H9 (cell line): ENCODE data around the gene ARL6IP6. TPM values are rescaled to one million over a fixed set of nuclear protein-coding genes. Genes with fewer than 3 reads are reported as not detected.

ENCODE experiments used
- DNase-seq: peaks from one replicate; pipeline ENCODE4 v3.0.0-alpha.2; 2017
- H2AFZ ChIP-seq: one replicate; pipeline ENCODE4 v1.6.1; 2013; ENCODE audit warnings: mild to moderate bottlenecking, low read length, control low read depth, moderate library complexity
- H2AK5ac ChIP-seq: 2 replicates; pipeline ENCODE4 v1.6.1; 2013; ENCODE audit warnings: low read length, control low read depth, mixed read lengths; ENCODE audit not compliant: insufficient read length
- H2BK120ac ChIP-seq: one replicate; pipeline ENCODE4 v1.6.1; 2013; ENCODE audit warnings: low read depth, mild to moderate bottlenecking, low read length, control low read depth, inconsistent platforms; ENCODE audit not compliant: poor library complexity, severe bottlenecking
- H2BK12ac ChIP-seq: 2 replicates; pipeline ENCODE4 v1.6.1; 2013; ENCODE audit warnings: low read length, control low read depth, mixed read lengths, low read depth; ENCODE audit not compliant: insufficient read length
- H2BK15ac ChIP-seq: 2 replicates; pipeline ENCODE4 v1.6.1; 2013; ENCODE audit warnings: low read depth, low read length, control low read depth
- H2BK20ac ChIP-seq: one replicate; pipeline ENCODE4 v1.6.1; 2013; ENCODE audit warnings: low read depth, mild to moderate bottlenecking, low read length, control low read depth, inconsistent platforms; ENCODE audit not compliant: poor library complexity, severe bottlenecking
- H2BK5ac ChIP-seq: 2 replicates; pipeline ENCODE4 v1.6.1; 2013; ENCODE audit warnings: low read length, control low read depth, mixed read lengths; ENCODE audit not compliant: insufficient read length
- H3K14ac ChIP-seq: 2 replicates; pipeline ENCODE4 v1.6.1; 2013; ENCODE audit warnings: low read length, control low read depth; ENCODE audit not compliant: insufficient read depth
- H3K18ac ChIP-seq: 2 replicates; pipeline ENCODE4 v1.6.1; 2013; ENCODE audit warnings: low read depth, mild to moderate bottlenecking, mixed read lengths, low read length, control low read depth; ENCODE audit not compliant: insufficient read length
- H3K23ac ChIP-seq: 2 replicates; pipeline ENCODE4 v1.6.1; 2013; ENCODE audit warnings: low read length, control low read depth, mixed read lengths, low read depth; ENCODE audit not compliant: insufficient read length
- H3K23me2 ChIP-seq: 2 replicates; pipeline ENCODE4 v1.6.1; 2013; ENCODE audit warnings: low read depth, mild to moderate bottlenecking, mixed read lengths, low read length, control low read depth; ENCODE audit not compliant: insufficient read length, poor library complexity, severe bottlenecking
- H3K27ac ChIP-seq: 2 replicates; pipeline ENCODE4 v1.5.1; 2013; ENCODE audit warnings: low read length, control low read depth, mixed read lengths, low read depth; ENCODE audit not compliant: insufficient read length
- H3K27me3 ChIP-seq: 2 replicates; pipeline ENCODE4 v1.6.1; 2013; ENCODE audit warnings: low read length, control low read depth, inconsistent platforms; ENCODE audit not compliant: insufficient read depth
- H3K4ac ChIP-seq: 2 replicates; pipeline ENCODE4 v1.6.1; 2013; ENCODE audit warnings: low read depth, mild to moderate bottlenecking, control low read depth, inconsistent platforms, low read length, moderate library complexity
- H3K4me1 ChIP-seq: 2 replicates; pipeline ENCODE4 v1.6.1; 2013; ENCODE audit warnings: low read length, control low read depth, inconsistent platforms; ENCODE audit not compliant: insufficient read depth
- H3K4me2 ChIP-seq: 2 replicates; pipeline ENCODE4 v1.6.1; 2013; ENCODE audit warnings: low read length, control low read depth, mixed read lengths; ENCODE audit not compliant: insufficient read length, insufficient read depth
- H3K56ac ChIP-seq: 2 replicates; pipeline ENCODE4 v1.6.1; 2013; ENCODE audit warnings: low read depth, mild to moderate bottlenecking, mixed read lengths, low read length, control low read depth; ENCODE audit not compliant: insufficient read length
- H3K79me1 ChIP-seq: 2 replicates; pipeline ENCODE4 v1.6.1; 2013; ENCODE audit warnings: low read depth, mild to moderate bottlenecking, moderate library complexity, low read length, control low read depth, inconsistent platforms; ENCODE audit not compliant: insufficient read depth, poor library complexity, severe bottlenecking
- H3K79me2 ChIP-seq: 2 replicates; pipeline ENCODE4 v1.6.1; 2013; ENCODE audit warnings: low read length, control low read depth, inconsistent platforms; ENCODE audit not compliant: insufficient read depth
- H3K9ac ChIP-seq: 2 replicates; pipeline ENCODE4 v1.6.1; 2013; ENCODE audit warnings: low read length, control low read depth, mixed read lengths; ENCODE audit not compliant: insufficient read length; ENCODE audit errors: extremely low read depth
- H3K9me3 ChIP-seq: one replicate; pipeline ENCODE4 v1.6.1; 2013; ENCODE audit warnings: low read depth, low read length, inconsistent platforms; ENCODE audit not compliant: control insufficient read depth
- H3T11ph ChIP-seq: one replicate; pipeline ENCODE4 v1.6.1; 2013; ENCODE audit warnings: mild to moderate bottlenecking, low read length, control low read depth, inconsistent platforms
- H4K20me1 ChIP-seq: one replicate; pipeline ENCODE4 v1.6.1; 2013; ENCODE audit not compliant: control insufficient read depth, insufficient read length, insufficient read depth
- H4K5ac ChIP-seq: 2 replicates; pipeline ENCODE4 v1.6.1; 2013; ENCODE audit warnings: low read depth, mild to moderate bottlenecking, mixed read lengths, low read length, control low read depth; ENCODE audit not compliant: insufficient read length
- H4K8ac ChIP-seq: replicated peaks from 2 replicates; pipeline ENCODE4 v1.6.1; 2013; ENCODE audit warnings: low read length, control low read depth, mixed read lengths, low read depth; ENCODE audit not compliant: insufficient read length
- H4K91ac ChIP-seq: 2 replicates; pipeline ENCODE4 v1.6.1; 2013; ENCODE audit warnings: low read depth, mild to moderate bottlenecking, moderate library complexity, mixed read lengths, low read length, control low read depth; ENCODE audit not compliant: insufficient read length
- H3K27ac Mint-ChIP-seq, 3 experiments: 2 replicates in 2 of 3; 3 replicates in 1 of 3; pipeline ENCODE4 v1.8.0; 2020 to 2021; ENCODE audit warnings: mixed read lengths in 3 of 3, mild to moderate bottlenecking in 1 of 3, moderate library complexity in 1 of 3
- H3K27me3 Mint-ChIP-seq: 2 replicates; pipeline ENCODE4 v1.8.0; 2021; ENCODE audit warnings: low read depth, mild to moderate bottlenecking, moderate library complexity, mixed read lengths
- H3K36me3 Mint-ChIP-seq, 3 experiments: 2 replicates in 2 of 3; 3 replicates in 1 of 3; pipeline ENCODE4 v1.8.0; 2020 to 2021; ENCODE audit warnings: low read depth in 3 of 3, mixed read lengths in 3 of 3; ENCODE audit not compliant: insufficient read depth in 1 of 3
- H3K4me1 Mint-ChIP-seq, 2 experiments: 2 replicates each; pipeline ENCODE4 v1.8.0; 2020; ENCODE audit warnings: mixed read lengths in 2 of 2
- H3K4me3 Mint-ChIP-seq, 2 experiments: 2 replicates in 1 of 2; 3 replicates in 1 of 2; pipeline ENCODE4 v1.8.0; 2020 to 2021; ENCODE audit warnings: mild to moderate bottlenecking in 2 of 2, mixed read lengths in 2 of 2, moderate library complexity in 1 of 2
- H3K9me3 Mint-ChIP-seq, 2 experiments: 2 replicates in 1 of 2; 3 replicates in 1 of 2; pipeline ENCODE4 v1.8.0; 2020; ENCODE audit warnings: mild to moderate bottlenecking in 2 of 2, mixed read lengths in 2 of 2, moderate library complexity in 1 of 2
- CTCF ChIP-seq: fragments of 200-600 bp; sonication (generic); conservative IDR thresholded peaks from 3 replicates; pipeline ENCODE4 v1.8.0; 2021; ENCODE audit warnings: antibody characterized with exemption, mild to moderate bottlenecking
- WGBS: extraction: QIAGEN DNeasy Blood & Tissue Kit; methylation state at CpG from one replicate; pipeline ENCODE4 v1.1.7; 2013; ENCODE audit warnings: missing lambda C conversion rate, low lambda C conversion rate, mixed read lengths; ENCODE audit not compliant: insufficient read length; ENCODE audit errors: extremely low coverage; 5-methylcytosine and 5-hydroxymethylcytosine counted together
- total RNA-seq: library from RNA; stranded (reverse); gene quantifications from 2 replicates; pipeline ENCODE4 v1.2.1, GENCODE V29; 2021

Gene ARL6IP6
- total RNA-seq, 1 experiment from 2014 or later, result 27.3 TPM

GRCh38 chr2:152790883-152791282 lies 72.5 kb downstream of the ARL6IP6 start:
- no peak overlapping the region for H3K27ac ChIP-seq
- no peaks in the 10 kb centered on the region; the same call in none of the 2 replicates for H3K27me3 Mint-ChIP-seq
- no peak overlapping the region for H3K56ac ChIP-seq
- no peaks in the 10 kb centered on the region for H3K27me3 ChIP-seq
- H3K79me2 ChIP-seq, result no peaks in the 10 kb centered on the region
- H3K23me2 ChIP-seq, result no peaks in the 10 kb centered on the region
- TF ChIP-seq CTCF, result no peak
- H3K4me3 Mint-ChIP-seq, result no peak overlapping the region
- DNase-seq, result no peak
- no peak overlapping the region for H3K4me2 ChIP-seq
- no peaks in the 10 kb centered on the region for H3K79me1 ChIP-seq
- H3K4me1 Mint-ChIP-seq, result peaks cover 5 to 7% of the 10 kb centered on the region in 2 experiments
- no peaks in the 10 kb centered on the region for H3K9me3 ChIP-seq
- no peak overlapping the region for H3K14ac ChIP-seq
- peaks cover 19 to 20% of the 10 kb centered on the region in 2 experiments for H3K9me3 Mint-ChIP-seq
- no peak overlapping the region for H4K8ac ChIP-seq
- no peak overlapping the region for H3T11ph ChIP-seq
- no peak overlapping the region for H2BK15ac ChIP-seq
- H3K18ac ChIP-seq, result no peak overlapping the region
- peaks cover 3% of the 10 kb centered on the region; the same call in 1 of the 2 replicates for H3K4me1 ChIP-seq
- no peak overlapping the region for H2BK20ac ChIP-seq
- no peak overlapping the region for H4K5ac ChIP-seq
- H4K20me1 ChIP-seq, result no peaks in the 10 kb centered on the region
- H2BK120ac ChIP-seq, result no peak overlapping the region
- no peak overlapping the region for H4K91ac ChIP-seq
- no peak overlapping the region for H2AK5ac ChIP-seq
- no peak overlapping the region for H2AFZ ChIP-seq
- no peak overlapping the region for H3K23ac ChIP-seq
- no peak overlapping the region for H3K4ac ChIP-seq
- no CpG with 5 or more reads among the region's 9 CpGs for WGBS
- H2BK12ac ChIP-seq, result no peak overlapping the region
- peaks cover 0 to 12% (median 11%) of the 10 kb centered on the region in 3 experiments; a peak in 3 of 7 replicates for H3K36me3 Mint-ChIP-seq
- H3K27ac Mint-ChIP-seq, result no peak overlapping the region; a peak in 1 of 7 replicates
- no peak overlapping the region for H3K9ac ChIP-seq
- no peak overlapping the region for H2BK5ac ChIP-seq
